ENCODE results near the gene CTXND1.

GRCh38 chr15:80184554-80184953, 67.5 kb downstream of the CTXND1 start:
- no peak for TF ChIP-seq CTCF (conservative IDR thresholded peaks at IDR 0.05 in 1 of 2, IDR thresholded peaks at IDR 0.05 in 1 of 2; ENCODE audit: low read depth in 1 of 2, low read length in 2 of 2)
- TF ChIP-seq EZH2 (IDR thresholded peaks at IDR 0.05; ENCODE audit: low read length, missing control alignments) = no peak

All from fibroblast of lung (primary cell).